WI38 (cell line): ENCODE measurements around the gene EPB41L3.

ENCODE experiments used
- H3K4me3 ChIP-seq: 2 replicates; pipeline ENCODE4 v1.5.1; 2011; ENCODE audit warnings: low read depth, mild to moderate bottlenecking, control low read depth, low read length
- TF ChIP-seq, protein P1 (sequence below): IDR thresholded peaks from 2 replicates; pipeline ENCODE4 v1.5.1; 2012; ENCODE audit warnings: low read depth, mild to moderate bottlenecking, control low read depth, low read length

EPB41L3 gene

DNA sequence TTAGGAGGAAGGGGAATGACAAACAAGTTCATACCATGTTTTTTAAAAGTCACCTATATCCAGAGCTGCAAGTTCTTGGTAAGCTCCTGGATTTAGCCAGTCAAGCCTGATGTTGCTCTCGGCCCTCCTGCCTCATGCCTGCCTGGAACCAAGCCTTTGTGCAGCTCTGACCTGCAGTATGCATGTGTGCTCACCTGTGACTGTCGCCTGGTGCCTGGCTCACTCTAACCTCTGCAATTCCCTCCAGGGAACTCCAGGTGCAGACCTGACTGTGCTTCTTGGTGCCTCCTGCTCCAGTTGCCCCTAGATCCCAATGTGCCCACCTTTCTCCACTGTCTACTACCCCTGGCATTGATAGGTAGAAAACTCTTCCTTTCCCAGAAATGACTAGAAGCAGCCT is 163.2 kb downstream of the EPB41L3 start:
- H3K4me3 ChIP-seq: no peak overlapping the region
- TF ChIP-seq, protein P1, sequence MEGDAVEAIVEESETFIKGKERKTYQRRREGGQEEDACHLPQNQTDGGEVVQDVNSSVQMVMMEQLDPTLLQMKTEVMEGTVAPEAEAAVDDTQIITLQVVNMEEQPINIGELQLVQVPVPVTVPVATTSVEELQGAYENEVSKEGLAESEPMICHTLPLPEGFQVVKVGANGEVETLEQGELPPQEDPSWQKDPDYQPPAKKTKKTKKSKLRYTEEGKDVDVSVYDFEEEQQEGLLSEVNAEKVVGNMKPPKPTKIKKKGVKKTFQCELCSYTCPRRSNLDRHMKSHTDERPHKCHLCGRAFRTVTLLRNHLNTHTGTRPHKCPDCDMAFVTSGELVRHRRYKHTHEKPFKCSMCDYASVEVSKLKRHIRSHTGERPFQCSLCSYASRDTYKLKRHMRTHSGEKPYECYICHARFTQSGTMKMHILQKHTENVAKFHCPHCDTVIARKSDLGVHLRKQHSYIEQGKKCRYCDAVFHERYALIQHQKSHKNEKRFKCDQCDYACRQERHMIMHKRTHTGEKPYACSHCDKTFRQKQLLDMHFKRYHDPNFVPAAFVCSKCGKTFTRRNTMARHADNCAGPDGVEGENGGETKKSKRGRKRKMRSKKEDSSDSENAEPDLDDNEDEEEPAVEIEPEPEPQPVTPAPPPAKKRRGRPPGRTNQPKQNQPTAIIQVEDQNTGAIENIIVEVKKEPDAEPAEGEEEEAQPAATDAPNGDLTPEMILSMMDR: no peak

DNA sequence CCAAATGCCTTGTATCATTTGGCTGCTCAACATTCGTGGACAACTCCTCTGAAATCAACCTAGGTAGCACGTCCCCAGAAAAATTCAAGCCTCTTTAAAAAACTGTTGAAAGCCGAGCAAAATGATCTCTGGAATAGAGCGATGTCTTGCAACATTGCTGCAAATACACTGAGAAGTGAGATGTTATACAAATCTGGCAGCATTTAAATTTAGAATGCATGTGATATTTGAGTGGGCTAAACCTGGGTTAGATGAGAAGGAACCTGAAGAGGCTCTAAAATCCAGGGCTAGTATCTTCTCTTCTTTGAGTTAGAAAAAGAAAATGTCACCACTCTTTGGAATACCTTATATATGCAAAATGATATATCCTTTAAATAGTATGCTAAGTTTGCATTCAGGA is 166.8 kb downstream of the EPB41L3 start:
- no peak overlapping the region for H3K4me3 ChIP-seq
- TF ChIP-seq, protein P1: no peak

DNA sequence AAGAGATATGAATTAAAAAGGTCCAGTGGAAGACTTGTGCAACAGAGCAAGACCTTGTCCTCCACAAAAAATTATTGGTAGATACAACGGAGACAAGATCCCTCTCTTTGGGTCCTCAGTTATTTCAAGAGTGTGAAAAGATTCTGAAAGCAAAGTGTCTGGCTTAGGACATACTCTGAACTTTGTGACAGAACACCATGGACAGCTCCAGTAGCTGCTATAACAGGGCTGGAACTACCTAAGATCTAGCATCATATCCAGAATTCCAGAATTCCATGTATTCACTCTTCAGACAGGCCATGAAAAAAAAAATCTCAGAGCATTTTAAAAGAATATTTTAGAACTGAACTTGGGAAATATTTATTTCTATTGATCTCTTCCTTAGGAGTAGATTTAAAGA is 173.5 kb downstream of the EPB41L3 start:
- TF ChIP-seq, protein P1: no peak
- H3K4me3 ChIP-seq: no peak overlapping the region

DNA sequence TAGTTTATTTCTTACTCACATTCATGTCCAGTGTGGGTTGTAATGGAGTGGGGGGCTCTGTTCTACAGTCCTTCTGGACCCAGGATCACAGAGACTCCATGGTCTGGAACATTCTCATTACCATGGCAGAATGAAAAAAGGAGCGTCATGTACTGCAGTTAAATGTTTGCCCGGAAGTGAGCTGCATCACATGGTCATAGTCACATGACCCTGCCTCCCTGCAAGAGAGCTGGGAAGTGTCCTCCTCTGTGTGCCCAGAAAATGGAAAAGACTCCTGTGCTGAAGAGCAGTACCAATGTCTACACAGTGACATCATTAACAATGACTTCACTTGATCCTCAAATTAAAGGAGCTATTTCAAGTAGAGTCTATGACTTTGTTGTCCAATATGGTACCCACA is 174.3 kb downstream of the EPB41L3 start:
- TF ChIP-seq, protein P1: no peak
- H3K4me3 ChIP-seq: no peak overlapping the region

DNA sequence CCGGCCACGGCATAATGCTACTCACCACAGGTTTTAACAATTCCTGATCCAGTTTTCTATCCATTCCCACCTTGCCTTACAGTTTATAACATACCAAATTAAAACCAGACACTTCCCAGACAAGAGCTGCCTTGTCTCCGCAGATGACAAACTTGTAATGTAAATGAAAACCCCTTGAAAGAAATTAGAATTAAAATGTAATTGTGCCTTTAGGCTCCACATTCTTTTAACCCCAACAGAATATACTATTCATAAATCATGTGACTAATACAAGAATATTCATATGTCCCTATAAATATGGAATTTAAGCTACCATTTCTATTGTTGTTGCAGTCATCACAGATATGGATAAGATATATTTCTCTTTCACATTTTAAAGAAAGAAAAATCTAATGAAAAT is 178.4 kb downstream of the EPB41L3 start:
- TF ChIP-seq, protein P1: no peak
- H3K4me3 ChIP-seq: no peak overlapping the region

DNA sequence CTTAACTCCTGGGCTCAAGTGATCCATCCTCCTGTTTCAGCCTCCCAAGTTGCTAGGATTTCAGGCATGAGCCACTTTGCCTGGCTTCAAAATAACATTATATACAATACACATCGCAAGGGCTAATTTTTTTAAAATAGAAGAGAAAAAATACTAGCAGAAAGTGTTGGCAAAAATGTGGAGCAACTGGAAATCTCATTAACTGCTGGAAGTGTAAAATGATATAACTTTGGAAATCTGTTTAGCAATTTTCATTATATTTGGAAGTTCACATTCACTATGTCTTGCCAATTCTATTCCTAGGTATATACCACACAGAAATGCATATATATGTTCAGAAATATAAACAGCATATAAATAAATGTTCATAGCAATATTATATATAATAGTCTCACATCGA is 193.2 kb downstream of the EPB41L3 start:
- TF ChIP-seq, protein P1: no peak
- H3K4me3 ChIP-seq: no peak overlapping the region
